ENCODE results near the gene EFNA2. TPM values are rescaled to one million over a fixed set of nuclear protein-coding genes. Genes with fewer than 3 reads are reported as not detected.
"Not testable (repeated sequence)": the region's sequence is repeated elsewhere in the genome, so short reads cannot be mapped to it uniquely, and the experiment has no call there.

Gene EFNA2
- total and polyA plus RNA-seq, 2 of the 4 experiments (the other 2 are of a cell fraction): not detected

- H3K27ac ChIP-seq (ENCODE audit: insufficient read depth, low read length); H3K14ac ChIP-seq (replicated peaks; ENCODE audit: low read depth, low read length); BruUV-seq (replicated peaks); CTCF ChIA-PET; H4K20me1 ChIP-seq (ENCODE audit: insufficient read depth, low read length); H3K23ac ChIP-seq (ENCODE audit: low read depth, low read length); DNase-seq; H3K36me3 ChIP-seq (ENCODE audit: control insufficient read depth, insufficient read depth, low read length); H3K18ac ChIP-seq (ENCODE audit: low read depth, low read length); in situ Hi-C loops (cut with MboI; ENCODE audit: low sequenced_read_pairs); H3K4me2 ChIP-seq (ENCODE audit: low read depth, low read length); H4K8ac ChIP-seq (ENCODE audit: low read depth in 2 of 2, low read length in 2 of 2); H3K9me1 ChIP-seq (ENCODE audit: insufficient read depth, low read length); H3K27me3 ChIP-seq (ENCODE audit: control insufficient read depth, insufficient read depth, low read length); H3K4me1 ChIP-seq (ENCODE audit: control insufficient read depth, insufficient read depth, low read length); H3K56ac ChIP-seq (ENCODE audit: extremely low read depth, insufficient read depth, low read length); intact Hi-C loops (cut with micrococcal nuclease); H3K9me3 ChIP-seq (ENCODE audit: control insufficient read depth, insufficient read depth, low read length); H2BK15ac ChIP-seq (ENCODE audit: low read depth, low read length); ATAC-seq (ENCODE audit: low read depth); H2AFZ ChIP-seq (replicated peaks; ENCODE audit: low read length, poor library complexity); H2BK5ac ChIP-seq (ENCODE audit: low read depth, low read length, poor library complexity, severe bottlenecking); H4K91ac ChIP-seq (ENCODE audit: insufficient read depth, low read depth, low read length); H3K79me1 ChIP-seq (ENCODE audit: low read depth in 1 of 2, low read length in 2 of 2); dilution Hi-C loops (cut with HindIII; ENCODE audit: low sequenced_read_pairs, unreplicated experiment); H2AK9ac ChIP-seq (replicated peaks; ENCODE audit: low read depth, low read length, poor library complexity); H2AK5ac ChIP-seq (ENCODE audit: low read depth, low read length); H3K4me3 ChIP-seq (ENCODE audit: insufficient read depth, low read depth, low read length); H3K4ac ChIP-seq (ENCODE audit: low read depth, low read length); H3K9ac ChIP-seq (ENCODE audit: low read depth, low read length); POLR2A ChIA-PET (ENCODE audit: unreplicated experiment); H4K5ac ChIP-seq (ENCODE audit: low read depth, low read length); H2BK20ac ChIP-seq (ENCODE audit: low read depth, low read length); H2BK120ac ChIP-seq (ENCODE audit: low read depth, low read length): not testable (repeated sequence)
- WGBS, 2 experiments (ENCODE audit: extremely low coverage in 2 of 2, insufficient read length in 1 of 2): no CpG with 5 or more reads among the region's 9 CpGs
Measured at GRCh38 chr19:1305354-1305753, 19.7 kb downstream of the EFNA2 start.

All from IMR-90 (cell line).